Hepatocyte (in vitro differentiated cells): ENCODE data around the gene APOL1. TPM values are rescaled to one million over a fixed set of nuclear protein-coding genes. Genes with fewer than 3 reads are reported as not detected.

ENCODE experiments used
- DNase-seq: peaks from one replicate; pipeline ENCODE4 v3.0.0-alpha.2; 2016; ENCODE audit warnings: low spot score
- H2AFZ ChIP-seq: fragments of 200-600 bp; sonication (generic); 2 replicates; pipeline ENCODE4 v1.6.0; 2016; ENCODE audit warnings: antibody characterized with exemption, mild to moderate bottlenecking
- H3K27ac ChIP-seq: fragments of 200-600 bp; sonication (generic); 2 replicates; pipeline ENCODE4 v1.5.1; 2016; ENCODE audit warnings: mild to moderate bottlenecking
- H3K27me3 ChIP-seq: fragments of 200-600 bp; sonication (generic); 2 replicates; pipeline ENCODE4 v1.6.1; 2016
- H3K36me3 ChIP-seq: fragments of 200-600 bp; sonication (generic); replicated peaks from 2 replicates; pipeline ENCODE4 v1.5.1; 2016; ENCODE audit warnings: low read depth; ENCODE audit not compliant: insufficient read depth
- H3K4me1 ChIP-seq: fragments of 200-600 bp; sonication (generic); 2 replicates; pipeline ENCODE4 v1.5.1; 2016; ENCODE audit warnings: mild to moderate bottlenecking, moderate library complexity; ENCODE audit not compliant: insufficient read depth
- H3K4me2 ChIP-seq: fragments of 200-600 bp; sonication (generic); 2 replicates; pipeline ENCODE4 v1.6.0; 2016
- H3K4me3 ChIP-seq: fragments of 200-600 bp; sonication (generic); 2 replicates; pipeline ENCODE4 v1.5.1; 2016; ENCODE audit warnings: mild to moderate bottlenecking
- H3K79me2 ChIP-seq: fragments of 200-600 bp; sonication (generic); 2 replicates; pipeline ENCODE4 v1.6.0; 2017; ENCODE audit warnings: mild to moderate bottlenecking
- H3K9me2 ChIP-seq: fragments of 200-600 bp; sonication (generic); replicated peaks from 2 replicates; pipeline ENCODE4 v1.6.0; 2017; ENCODE audit warnings: mild to moderate bottlenecking; ENCODE audit not compliant: insufficient read depth
- H3K9me3 ChIP-seq: fragments of 200-600 bp; sonication (generic); 2 replicates; pipeline ENCODE4 v1.5.1; 2016; ENCODE audit warnings: low read depth, mild to moderate bottlenecking
- H4K20me1 ChIP-seq: fragments of 200-600 bp; sonication (generic); 2 replicates; pipeline ENCODE4 v1.6.0; 2016; ENCODE audit warnings: mild to moderate bottlenecking; ENCODE audit not compliant: insufficient read depth, poor library complexity, severe bottlenecking
- CTCF ChIP-seq: fragments of 200-600 bp; sonication (generic); IDR thresholded peaks from 2 replicates; pipeline ENCODE4 v1.5.1; 2016; ENCODE audit warnings: antibody characterized with exemption, mild to moderate bottlenecking; ENCODE audit not compliant: poor library complexity
- EZH2 ChIP-seq: fragments of 200-600 bp; sonication (generic); IDR thresholded peaks from 2 replicates; pipeline ENCODE4 v1.6.1; 2016; ENCODE audit warnings: antibody characterized with exemption, mild to moderate bottlenecking, borderline replicate concordance
- EZH2phosphoT487 ChIP-seq: fragments of 200-600 bp; sonication (generic); IDR thresholded peaks from one replicate; pipeline ENCODE4 v1.6.1; 2018; ENCODE audit warnings: antibody characterized with exemption, mild to moderate bottlenecking, low read depth, moderate library complexity; ENCODE audit not compliant: unreplicated experiment, severe bottlenecking
- WGBS: methylation state at CpG from one replicate; pipeline ENCODE4 v1.1.6; 2016; ENCODE audit warnings: low lambda C conversion rate; ENCODE audit errors: missing lambda C conversion rate; 5-methylcytosine and 5-hydroxymethylcytosine counted together
- polyA plus RNA-seq: library from polyadenylated mRNA; unstranded; fragments of >200 nt; fragmentation: Nextera tagmentation; extraction: Ambion mirVana; gene quantifications from 2 replicates; pipeline ENCODE4 v1.2.1, GENCODE V29; 2016
- total RNA-seq: library from RNA; depleted of rRNA; stranded (reverse); fragments of >200 nt; gene quantifications from 2 replicates; pipeline ENCODE4 v1.2.3, GENCODE V29; 2014

The APOL1 gene
- total and polyA plus RNA-seq, 2 experiments from 2014 or later = 6.4 to 7.3 TPM

GRCh38 chr22:36299911-36300310, 47.0 kb downstream of the APOL1 start:
- no peaks in the 10 kb centered on the region for H3K9me3 ChIP-seq
- peaks cover 5% of the 10 kb centered on the region for H3K4me1 ChIP-seq
- H3K4me3 ChIP-seq = no peak overlapping the region
- H3K27ac ChIP-seq = no peak overlapping the region
- no peaks in the 10 kb centered on the region for H4K20me1 ChIP-seq
- no peak overlapping the region for H2AFZ ChIP-seq
- no peaks in the 10 kb centered on the region for H3K36me3 ChIP-seq
- no peak for TF ChIP-seq CTCF
- no peak for TF ChIP-seq EZH2phosphoT487
- TF ChIP-seq EZH2 = no peak
- H3K4me2 ChIP-seq = no peak overlapping the region
- H3K79me2 ChIP-seq = peaks cover 5% of the 10 kb centered on the region
- DNase-seq = no peak
- 93% methylated on average over 12 of the region's 12 CpGs for WGBS
- no peaks in the 10 kb centered on the region for H3K27me3 ChIP-seq
- H3K9me2 ChIP-seq = no peaks in the 10 kb centered on the region

DNA sequence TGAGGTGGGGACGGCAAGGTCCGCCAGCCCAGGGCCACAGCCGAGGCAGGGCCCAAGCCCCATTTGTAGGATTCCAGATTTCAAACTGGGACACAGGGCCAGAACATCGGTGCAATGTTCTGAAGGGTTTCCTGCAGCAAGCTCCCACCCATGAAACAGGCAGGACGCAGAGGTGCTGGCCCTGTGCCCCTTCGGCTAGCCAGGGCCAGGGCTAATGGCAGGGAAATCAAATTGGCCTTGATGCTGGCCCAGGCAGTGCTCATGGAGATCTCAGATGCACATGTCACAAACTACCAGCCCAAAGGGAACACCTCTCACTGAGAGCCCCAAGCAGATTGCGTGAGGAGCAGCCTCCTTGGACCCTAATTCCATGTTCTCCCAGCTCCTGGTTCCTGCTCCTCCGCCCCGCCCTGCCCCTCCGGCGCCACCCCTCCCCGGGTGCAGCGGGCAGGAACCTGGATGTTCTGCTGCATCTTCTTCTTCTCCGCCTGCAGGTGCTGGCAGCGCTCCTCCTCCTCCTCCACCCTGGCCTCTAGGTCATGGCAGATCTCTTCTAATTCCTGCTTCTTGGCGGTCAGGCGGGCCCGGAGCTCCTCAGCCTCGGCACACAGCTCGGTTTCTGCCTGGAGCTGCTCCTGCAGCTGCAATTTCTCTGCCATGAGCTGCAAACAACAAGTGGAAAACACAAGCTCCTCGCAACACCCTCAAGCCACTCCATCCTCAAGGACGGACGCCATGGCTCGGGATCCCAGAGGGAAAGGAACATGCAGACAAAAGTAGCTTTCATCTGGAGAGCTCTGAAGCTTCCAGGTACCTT, 47.7 kb downstream of the APOL1 start:
- no peaks in the 10 kb centered on the region for H3K27me3 ChIP-seq
- no peaks in the 10 kb centered on the region for H3K9me3 ChIP-seq
- no peak for TF ChIP-seq EZH2
- TF ChIP-seq EZH2phosphoT487 = no peak
- no peak for TF ChIP-seq CTCF
- H3K36me3 ChIP-seq = no peaks in the 10 kb centered on the region
- no peak overlapping the region for H3K4me2 ChIP-seq
- peaks cover 5% of the 10 kb centered on the region for H3K4me1 ChIP-seq
- no peak overlapping the region for H3K27ac ChIP-seq
- H4K20me1 ChIP-seq = no peaks in the 10 kb centered on the region
- 98% methylated on average over 24 of the region's 24 CpGs for WGBS
- no peaks in the 10 kb centered on the region for H3K9me2 ChIP-seq
- no peak overlapping the region for H3K4me3 ChIP-seq
- no peak overlapping the region for H2AFZ ChIP-seq
- peaks cover 5% of the 10 kb centered on the region for H3K79me2 ChIP-seq
- DNase-seq = no peak

GRCh38 chr22:36301384-36301828, 48.5 kb downstream of the APOL1 start:
- Histone ChIP-seq H4K20me1 (no peaks in the 10 kb centered on the region), H3K4me1 (peaks cover 5% of the 10 kb centered on the region), H3K4me3 (no peak overlapping the region), H3K4me2 (no peak overlapping the region), H2AFZ (no peak overlapping the region), H3K27ac (peak overlapping the region; percentile 59), H3K27me3 (no peaks in the 10 kb centered on the region), H3K9me2 (no peaks in the 10 kb centered on the region), H3K9me3 (no peaks in the 10 kb centered on the region), H3K79me2 (peaks cover 5% of the 10 kb centered on the region), H3K36me3 (peaks cover 5% of the 10 kb centered on the region)
- TF ChIP-seq CTCF = peak; percentile 91
- no peak for TF ChIP-seq EZH2
- TF ChIP-seq EZH2phosphoT487 = no peak
- peak; percentile 86 for DNase-seq
- WGBS = 31% methylated on average over 13 of the region's 13 CpGs
